Prostate gland (tissue), 2 donors: Measurements from ENCODE around the gene MCEE.

Experiments
- POLR2A ChIP-seq: fragments of 450-650 bp; IDR thresholded peaks from one replicate; pipeline ENCODE4 v1.6.1; 2016; ENCODE audit warnings: antibody characterized with exemption, mild to moderate bottlenecking
- TF ChIP-seq, protein P1 (sequence below), 4 experiments: fragments of 200-600 bp in 2 of 4; fragments of 450-650 bp in 2 of 4; sonication (generic) in 2 of 4; IDR thresholded peaks; 1 replicate in 3 of 4; 2 replicates in 1 of 4; pipeline ENCODE4 v1.5.1; 2016 to 2019; ENCODE audit warnings: antibody characterized with exemption in 4 of 4, mild to moderate bottlenecking in 2 of 4, moderate library complexity in 2 of 4

GRCh38 chr2:71069376-71069775 is 60.7 kb downstream of the MCEE start:
- TF ChIP-seq, protein P1, sequence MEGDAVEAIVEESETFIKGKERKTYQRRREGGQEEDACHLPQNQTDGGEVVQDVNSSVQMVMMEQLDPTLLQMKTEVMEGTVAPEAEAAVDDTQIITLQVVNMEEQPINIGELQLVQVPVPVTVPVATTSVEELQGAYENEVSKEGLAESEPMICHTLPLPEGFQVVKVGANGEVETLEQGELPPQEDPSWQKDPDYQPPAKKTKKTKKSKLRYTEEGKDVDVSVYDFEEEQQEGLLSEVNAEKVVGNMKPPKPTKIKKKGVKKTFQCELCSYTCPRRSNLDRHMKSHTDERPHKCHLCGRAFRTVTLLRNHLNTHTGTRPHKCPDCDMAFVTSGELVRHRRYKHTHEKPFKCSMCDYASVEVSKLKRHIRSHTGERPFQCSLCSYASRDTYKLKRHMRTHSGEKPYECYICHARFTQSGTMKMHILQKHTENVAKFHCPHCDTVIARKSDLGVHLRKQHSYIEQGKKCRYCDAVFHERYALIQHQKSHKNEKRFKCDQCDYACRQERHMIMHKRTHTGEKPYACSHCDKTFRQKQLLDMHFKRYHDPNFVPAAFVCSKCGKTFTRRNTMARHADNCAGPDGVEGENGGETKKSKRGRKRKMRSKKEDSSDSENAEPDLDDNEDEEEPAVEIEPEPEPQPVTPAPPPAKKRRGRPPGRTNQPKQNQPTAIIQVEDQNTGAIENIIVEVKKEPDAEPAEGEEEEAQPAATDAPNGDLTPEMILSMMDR (IDR thresholded peaks at IDR 0.05) = no peak
- TF ChIP-seq POLR2A = no peak
